HG03439 (cell line): Measurements from ENCODE around the gene PTRH1.

Source experiments
- ATAC-seq: cut with Tn5 transposase; IDR thresholded peaks from one replicate; pipeline ENCODE4 v1.9.1; 2021; ENCODE audit warnings: mild to moderate bottlenecking, moderate library complexity; ENCODE audit not compliant: unreplicated experiment

Gene PTRH1

DNA sequence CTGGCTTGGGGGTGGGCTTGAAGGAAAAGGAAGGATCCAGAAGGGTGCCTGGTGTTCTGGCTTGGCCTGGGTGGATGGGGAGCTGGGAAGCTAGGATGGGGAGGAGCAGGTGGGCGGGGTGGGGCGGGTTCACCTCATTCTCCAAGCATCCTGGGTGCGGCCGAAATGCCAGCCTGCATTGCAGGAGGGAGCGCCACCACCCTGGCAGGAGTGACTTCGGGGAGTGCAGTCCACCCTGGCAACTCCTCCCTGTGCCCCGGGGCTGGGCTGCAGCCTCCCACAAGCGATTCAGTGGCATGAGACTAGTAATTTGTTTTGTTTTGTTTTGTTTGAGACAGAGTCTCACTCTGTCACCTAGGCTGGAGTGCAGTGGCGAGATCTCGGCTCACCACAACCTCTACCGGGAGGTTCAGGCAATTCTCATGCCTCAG, 5.9 kb upstream of the PTRH1 start:
- no peak for ATAC-seq

DNA sequence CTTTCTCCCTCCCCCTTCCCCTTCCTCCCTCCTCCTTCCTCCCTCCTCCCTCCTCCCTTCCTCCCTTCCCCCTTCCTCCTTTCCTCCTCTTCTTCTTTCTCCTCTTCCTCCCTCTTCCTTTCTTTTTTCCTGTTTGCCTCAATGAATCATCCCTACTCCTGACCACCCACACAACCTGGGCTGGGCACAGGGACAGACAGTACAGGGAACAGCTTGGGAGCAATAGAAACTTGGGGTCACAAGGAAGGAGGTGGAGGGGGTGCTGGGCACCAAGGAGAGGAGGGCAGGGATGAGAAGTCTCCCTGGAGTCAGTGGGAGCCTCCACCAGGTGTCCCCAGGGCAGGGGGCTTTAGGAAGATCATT, 5.4 kb upstream of the PTRH1 start:
- no peak for ATAC-seq

DNA sequence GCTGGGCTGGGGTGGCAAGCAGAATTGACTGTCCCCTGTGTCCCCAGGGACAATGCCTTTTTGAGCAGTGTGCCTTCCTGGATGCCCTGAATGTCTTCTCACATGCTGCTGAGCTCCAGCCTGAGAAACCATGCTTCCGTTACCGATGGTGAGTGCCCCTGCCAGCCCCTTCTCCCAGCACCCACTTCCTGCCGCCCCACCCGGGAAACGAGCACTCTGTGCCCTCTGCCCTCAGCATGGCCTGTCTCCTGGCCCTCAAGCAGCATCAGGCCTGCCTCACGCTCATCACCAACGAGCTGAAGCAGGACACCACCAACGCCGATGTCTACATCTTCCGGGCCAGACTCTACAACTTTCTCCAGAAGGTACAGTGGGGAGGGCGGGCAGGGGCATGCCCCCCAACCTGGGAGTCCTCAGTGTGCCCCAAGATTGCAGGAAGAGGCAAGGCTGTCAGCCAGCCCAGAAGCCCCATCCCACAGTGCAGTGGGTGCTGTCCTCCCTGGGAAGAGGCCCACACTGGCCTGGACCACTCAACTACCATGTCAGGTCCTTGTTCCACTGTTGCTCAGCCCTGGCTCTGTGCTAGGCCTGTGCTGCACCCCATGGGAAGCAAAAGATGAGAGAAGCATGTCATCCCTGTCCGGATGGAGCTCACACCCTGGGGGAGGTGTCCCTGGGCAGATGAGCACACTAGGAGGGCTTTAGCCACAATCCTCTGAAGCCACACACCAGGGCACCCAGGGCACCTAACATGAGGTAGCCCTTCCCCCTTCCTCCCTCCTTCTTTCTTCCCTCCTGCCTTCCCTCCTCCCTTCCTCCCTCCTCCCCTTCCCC, 4.8 kb upstream of the PTRH1 start:
- no peak for ATAC-seq

DNA sequence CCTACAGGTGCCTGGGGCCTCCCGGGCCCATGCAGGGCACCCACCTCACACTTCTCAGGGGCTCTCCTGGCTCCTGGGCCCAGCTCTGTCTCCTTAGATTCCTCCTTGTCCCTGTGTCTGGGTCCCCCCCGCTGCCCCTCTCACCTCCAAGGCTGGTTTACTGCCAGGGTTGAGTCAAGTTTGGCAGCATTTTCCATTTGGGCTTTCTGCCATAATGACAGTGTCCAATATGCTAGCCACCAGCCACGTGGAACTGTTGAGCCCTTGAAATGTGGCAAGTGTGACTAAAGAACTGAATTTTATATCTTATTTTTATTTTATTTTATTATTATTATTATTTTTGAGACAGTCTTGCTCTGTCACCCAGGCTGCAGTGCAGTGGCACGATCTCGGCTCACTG, 2.3 kb upstream of the PTRH1 start:
- no peak for ATAC-seq

DNA sequence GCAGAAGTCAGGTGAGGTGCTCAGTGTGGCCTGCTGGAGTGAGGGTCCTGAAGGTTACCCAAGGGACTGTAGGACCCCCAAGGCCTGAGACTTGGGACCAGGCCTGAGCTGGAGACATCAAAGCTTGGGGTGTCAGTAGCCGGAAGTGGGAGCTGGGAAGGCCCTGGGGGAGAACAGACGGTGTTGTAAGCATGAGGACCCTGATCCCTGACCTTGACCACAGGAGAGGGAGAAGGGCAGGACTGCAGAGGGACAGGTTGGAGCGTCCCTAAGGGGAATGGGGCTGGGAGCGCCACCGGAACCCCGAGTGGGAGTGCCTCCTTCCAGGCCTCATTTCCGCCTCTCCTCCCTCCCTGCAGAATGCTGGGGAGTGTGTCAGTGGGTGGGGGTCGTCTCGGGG, 949 bp upstream of the PTRH1 start:
- ATAC-seq: no peak

DNA sequence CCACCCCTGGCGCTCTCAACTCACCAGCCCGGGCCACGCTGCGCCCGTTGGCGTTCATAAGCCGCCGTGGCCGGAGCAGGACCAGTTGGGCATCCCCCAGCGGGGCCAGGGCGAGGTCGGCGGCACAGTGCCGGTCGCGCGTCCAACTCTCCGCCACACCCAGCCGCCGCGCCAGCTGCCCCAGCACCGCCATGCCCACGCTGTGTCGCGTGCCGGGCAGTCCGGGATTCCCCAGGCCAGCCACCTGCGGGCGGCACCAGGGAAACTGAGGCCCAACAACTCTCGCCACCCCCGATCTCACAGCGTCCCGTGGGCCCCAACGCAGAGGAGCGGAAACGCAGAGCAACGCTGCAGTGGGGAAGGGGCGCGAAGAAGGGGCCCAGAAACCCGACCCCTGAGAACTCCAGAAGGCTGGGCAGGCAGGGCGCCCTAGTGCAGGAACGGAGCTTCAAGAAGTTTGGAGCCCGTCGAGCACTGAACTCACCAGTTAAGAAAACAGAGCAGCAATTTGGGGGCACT, 453 bp downstream of the PTRH1 start:
- ATAC-seq: no peak

DNA sequence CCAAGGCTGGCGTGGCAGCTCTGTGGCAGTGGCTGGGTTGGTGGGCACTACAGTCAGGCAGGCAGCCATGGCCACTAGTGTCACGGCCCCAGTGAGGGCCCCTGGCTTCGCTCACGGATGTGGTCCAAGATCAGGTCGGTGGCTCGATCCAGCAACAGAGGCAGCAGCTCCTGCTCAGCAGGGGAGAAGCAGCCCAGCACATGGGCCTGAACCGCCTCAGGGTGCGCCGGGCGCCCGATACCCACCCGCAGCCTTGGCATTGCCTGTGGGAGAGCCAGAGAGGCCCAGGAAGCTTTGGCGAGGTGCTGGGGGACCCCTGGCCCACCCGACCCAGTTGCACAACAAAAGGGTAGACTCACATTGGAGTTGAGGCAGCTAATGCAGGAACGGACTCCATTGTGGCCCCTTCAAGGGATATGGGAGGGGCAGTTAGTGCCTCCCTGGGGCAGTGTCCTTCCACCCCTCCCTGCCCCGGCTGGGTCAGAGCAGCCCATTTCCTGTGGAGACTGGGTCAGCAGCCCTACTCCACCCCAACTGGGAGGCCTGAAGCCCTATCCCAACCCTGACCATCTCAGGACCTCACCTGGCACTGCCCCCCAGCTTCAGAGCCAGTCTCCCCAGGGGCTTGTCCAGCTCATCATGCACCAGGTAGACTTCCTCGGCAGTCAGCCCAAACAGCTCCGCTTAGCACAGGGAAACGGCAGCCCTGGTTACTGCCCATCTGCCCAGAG, 1.3 kb downstream of the PTRH1 start:
- no peak for ATAC-seq

DNA sequence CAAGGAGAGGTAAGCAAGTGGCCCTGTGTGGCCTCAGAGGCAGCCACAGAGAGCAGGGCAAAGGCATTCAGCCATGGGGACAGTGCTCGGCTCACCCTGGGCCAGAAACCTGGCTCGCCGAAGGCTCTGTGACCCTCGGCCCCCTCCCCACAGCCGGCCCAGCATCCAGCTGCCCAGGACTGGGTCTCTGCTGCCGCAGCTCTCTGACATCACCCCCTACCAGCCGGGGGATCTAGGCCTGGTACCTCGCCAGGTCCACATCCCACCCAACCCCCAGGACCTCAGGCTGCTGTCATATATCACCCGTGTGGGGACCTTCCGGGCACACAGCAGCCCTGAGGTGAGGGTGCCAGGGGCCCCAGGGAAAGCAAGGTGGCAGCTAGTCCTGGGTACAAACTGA, 2.6 kb downstream of the PTRH1 start:
- ATAC-seq: no peak

DNA sequence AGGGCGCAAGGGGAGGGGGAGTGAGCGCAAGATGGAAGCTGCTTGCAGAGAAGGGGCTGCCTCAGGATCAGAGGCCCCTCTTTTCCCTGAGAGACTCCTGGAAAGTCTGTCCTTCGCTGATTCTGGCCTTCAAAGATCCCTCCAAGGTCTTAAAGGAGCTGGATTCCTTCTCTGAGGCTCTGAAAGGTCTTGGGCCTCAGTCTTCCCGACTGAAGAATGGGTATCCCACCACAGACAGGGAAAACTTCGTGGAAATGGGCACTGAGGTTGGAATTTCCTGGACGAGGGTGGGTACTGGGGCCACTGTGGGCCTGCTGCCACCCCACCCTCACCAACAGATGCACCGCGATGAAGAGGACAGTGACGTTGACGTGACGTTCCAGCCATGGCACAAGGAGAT, 3.1 kb downstream of the PTRH1 start:
- no peak for ATAC-seq

DNA sequence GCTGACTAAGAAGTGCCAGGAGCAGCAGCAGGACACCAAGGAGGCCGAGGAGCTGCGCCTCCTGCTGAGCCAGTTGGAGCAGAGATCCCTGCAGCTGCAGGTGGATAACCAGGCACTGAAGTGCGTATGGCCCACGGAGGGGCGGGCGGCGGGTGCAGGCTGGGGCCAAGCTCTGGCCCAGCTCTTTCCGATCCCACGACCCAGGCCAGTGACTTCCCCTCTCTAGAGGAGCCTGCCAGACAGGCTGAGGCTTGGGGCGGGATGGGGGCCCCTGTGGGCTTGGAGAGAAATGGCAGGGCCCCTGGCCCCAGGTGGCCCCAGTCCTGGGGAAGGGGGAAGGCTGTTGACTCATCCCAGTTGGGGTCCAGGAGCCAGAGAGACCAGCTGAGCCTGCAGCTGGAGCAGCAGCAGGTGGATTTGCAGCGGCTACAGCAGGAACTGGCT, 3.6 kb downstream of the PTRH1 start:
- no peak for ATAC-seq

DNA sequence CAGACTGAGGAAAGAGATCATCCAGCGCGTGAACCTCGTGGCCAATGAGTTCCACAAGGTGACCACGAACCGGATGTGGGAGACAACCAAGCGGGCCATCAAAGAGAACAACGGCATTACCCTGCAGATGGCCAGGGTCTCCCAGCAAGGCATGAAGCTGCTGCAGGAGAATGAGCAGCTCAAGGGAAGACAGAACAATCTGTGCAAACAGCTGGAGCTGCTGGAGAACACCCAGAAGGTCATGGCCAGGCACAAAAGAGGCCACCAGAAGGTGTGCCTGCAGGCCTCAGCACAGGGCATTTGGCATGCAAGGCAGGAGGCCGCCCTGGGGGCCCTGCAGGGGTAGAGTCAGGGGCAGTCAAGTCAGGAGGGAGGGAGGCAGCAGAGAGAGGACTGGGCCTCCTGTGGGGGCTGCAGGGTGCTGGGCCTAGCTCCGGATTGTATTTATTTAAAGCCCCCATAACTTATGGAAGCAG, 4.2 kb downstream of the PTRH1 start:
- no peak for ATAC-seq

DNA sequence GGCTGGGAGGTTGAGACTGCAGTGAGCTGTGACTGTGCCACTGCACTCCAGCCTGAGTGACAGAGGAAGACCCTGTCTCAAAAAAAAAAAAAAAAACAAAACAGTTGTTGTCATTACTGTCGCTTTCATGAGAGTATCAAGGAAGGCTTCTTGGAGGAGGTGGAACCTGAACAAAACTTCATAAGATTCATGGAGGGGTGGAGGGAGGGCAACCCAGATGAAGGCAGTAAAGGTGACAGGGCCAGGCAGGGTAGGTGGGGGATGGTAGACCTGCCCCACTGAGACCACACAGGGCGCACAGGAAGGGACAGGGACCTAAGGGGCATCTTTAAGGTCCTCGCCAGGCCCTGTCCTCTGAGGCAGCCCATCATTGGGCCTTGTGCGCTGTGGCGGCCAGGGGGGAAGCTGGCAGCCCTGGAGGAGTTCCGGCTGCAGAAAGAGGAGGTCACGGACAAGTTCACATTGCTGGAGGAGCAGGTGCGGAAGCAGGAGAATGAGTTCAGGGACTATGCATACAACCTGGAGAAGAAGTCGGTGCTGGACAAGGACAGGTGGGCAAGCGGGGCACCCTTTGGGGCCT, 5.2 kb downstream of the PTRH1 start:
- no peak for ATAC-seq

DNA sequence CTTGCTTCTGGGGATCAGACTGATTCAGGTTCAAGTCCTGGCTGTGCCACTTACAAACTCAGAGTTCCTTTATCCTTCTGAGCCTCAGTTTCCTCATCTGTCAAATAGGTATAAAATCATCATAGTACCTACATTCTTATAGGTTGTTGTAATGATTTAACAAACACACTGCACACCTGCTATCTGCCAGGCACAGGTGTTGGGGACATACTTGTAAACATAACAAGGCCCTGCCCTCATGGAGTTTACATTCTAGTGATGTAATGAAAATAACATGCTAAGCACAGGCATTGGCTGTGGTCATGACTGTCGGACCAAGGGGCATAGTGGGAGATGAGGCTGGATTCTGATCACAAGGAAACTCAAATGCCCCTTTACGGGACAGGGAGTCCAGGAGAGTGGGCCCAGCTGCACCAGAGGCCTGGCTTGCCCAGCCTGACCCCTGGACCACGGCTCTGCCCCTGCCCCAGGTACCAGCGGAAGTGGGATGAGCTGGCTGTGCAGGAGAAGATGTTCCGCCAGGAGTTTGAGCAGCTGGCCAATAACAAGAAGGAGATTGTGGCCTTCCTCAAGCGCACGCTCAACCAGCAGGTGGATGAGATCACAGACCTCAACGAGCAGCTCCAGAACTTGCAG, 6.4 kb downstream of the PTRH1 start:
- no peak for ATAC-seq

DNA sequence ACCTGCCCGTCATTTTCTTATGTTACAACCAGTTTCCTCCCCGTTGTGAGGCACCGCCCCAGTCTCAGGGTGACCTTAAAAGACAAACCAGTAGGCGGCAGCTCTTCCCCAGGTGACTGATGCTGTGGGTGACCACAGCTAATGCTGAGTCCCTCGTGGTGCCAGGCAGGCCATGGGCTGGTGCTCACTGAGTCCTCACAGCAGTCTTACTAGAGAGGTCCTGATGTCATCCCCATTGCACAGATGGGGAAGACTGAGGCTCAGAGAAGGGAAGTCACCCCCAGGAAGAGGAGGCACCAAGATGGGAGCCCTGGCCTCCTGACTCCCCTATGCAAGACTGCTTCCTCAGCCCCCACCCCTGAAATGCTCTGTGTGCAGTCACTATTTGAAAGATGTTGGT, 7.7 kb downstream of the PTRH1 start:
- ATAC-seq: no peak

DNA sequence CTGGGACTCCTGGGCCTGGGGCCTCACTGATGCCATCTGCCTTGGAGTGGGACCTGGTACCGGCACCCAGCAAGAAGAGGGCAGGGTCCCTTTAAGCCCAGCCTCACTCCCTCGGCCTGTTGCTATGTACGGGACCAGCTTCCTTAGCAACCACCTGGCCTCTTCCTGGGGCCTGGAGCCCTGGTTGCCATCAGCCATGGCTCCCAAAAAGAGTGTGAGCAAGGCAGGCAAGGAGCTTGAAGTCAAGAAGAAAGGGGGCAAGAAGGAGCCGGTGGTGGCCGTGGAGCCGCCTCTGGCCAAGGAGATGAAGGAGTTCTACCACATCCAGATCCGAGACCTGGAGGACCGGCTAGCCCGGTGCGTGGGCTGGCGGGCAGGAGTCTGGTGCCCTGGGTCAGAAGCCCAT, 8.6 kb downstream of the PTRH1 start, which contains the start of gene CFAP157:
TSS of gene CFAP157 (plus strand) at position 153 of the 406 bp plus-strand sequence. CDS start at position 197, 44 bp downstream.
- ATAC-seq: no peak

DNA sequence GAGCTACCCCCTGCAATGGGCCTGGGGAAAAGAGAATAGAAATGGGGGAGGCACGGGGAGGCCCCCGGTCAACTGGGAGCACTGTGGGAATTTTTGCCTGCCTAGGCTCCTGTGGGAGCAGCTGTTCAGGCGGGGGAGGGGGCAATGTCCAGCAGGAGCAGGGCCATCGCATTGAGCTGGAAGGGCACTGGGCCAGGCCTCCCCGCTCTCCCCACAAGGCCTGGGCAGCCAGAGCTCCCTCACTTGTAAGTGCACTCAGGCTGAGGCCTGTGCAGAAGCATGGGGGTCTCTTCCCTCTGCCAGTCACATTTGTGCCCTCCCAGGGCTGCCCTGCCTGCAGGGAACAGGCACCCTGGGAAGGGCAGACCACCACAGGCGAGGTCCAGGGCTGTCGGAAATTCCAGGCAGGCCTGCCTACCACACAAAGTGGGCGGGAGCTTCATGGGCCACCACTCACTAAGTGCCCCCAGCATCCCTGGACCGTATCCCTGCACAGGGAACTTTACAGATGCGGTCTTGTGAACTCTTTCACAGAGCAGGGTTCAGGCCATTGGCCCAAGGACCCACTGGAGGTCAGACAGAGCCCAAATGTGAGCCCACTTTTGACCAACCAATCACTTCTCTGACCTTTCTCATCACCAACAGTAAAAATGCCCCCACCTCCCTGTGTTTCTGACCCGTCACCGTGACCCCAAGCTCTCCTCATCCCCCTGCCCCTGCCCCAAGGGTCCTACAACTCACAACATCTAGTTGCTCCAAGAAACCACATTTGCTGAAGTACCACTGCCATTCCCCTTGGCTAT, 9.7 kb downstream of the PTRH1 start:
- ATAC-seq: no peak

DNA sequence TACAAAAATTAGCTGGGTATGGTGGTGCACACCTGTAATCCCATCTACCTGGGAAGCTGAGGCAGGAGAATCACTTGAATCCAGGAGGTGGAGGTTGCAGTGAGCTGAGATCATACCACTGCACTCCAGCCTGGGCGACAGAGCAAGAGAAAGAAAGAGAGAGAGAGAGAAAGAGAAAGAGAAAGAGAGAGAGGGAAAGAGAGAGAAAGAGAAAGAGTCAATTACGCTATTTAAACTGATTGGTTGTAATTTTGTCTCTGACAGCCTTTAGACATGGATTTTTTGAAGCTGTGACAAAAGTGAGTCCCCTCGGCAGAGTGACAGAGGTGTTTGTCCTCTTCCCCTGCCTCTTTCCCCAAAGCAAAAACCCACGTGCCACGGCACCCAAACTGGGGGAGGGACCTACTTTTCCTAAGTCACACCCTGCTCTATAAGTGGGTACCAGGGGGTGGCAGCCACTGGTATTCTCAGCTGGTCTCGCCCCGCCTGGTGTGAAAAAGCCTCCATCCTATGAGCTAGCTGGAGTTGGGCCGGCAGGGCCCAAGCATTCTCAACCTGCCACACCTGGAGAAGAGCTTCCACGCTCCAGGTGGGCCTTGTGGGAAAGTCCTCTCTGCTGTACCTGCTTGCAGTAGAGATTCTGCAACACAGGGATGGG, 12.0 kb downstream of the PTRH1 start:
- ATAC-seq: no peak

DNA sequence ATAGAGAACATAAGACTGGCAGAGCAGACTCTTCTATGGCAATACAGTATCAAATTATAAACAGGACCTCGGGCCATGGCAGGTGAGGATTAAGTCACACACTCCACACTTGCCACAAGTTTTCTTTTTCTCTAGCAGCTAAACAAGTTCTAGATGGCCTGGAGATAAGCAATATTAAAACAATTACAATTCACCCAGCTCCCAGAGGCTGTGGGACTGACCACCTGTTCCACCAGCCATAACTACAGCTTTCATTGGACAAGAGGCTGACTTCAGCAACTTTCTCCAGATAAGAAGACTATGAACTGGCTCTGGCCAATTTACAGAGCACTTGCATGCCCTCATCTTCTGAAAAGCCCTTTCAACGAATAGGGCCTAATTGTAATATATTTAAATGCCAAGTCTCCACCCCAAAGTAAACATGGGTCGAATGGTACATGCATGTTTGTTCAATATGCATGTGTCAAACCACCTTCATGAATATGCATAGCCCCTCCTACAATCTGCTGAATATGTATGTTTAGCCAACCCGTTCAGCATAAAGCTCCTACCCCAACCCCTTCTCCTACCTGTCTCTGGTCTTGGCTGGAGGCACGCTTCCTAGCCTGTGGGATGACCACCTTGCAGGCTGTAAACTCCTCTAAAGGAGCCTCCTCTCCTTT, 14.7 kb downstream of the PTRH1 start:
- ATAC-seq: no peak

DNA sequence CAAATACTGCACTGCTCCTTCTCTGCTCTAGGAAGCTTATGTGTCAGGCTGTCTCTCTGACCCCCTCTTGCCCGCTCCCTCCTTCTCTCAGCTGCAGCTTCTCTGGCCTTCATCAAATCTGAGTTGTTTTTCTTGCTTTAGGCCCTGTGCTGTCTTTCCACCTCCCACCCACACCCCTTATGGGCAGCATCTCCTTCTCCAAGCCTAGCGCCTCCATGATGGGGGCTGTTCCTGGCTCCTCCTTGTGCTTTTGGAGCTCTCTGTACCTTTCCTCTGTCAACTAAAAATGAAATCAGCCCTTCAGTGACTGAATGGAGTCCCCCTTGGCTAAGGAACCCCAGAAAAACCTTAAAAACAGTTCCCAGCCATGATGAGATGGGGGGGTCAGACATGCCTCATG, 15.3 kb downstream of the PTRH1 start:
- no peak for ATAC-seq
